HPDE6-E6E7 (cell line): ENCODE data around the gene DRC7.
"Not testable (repeated sequence)": the region's sequence is repeated elsewhere in the genome, so short reads cannot be mapped to it uniquely, and the experiment has no call there.

Source experiments
- DNase-seq: peaks from one replicate; pipeline ENCODE4 v3.0.0; 2011; ENCODE audit warnings: missing footprints; ENCODE audit errors: extremely low spot score

DRC7 gene

DNA sequence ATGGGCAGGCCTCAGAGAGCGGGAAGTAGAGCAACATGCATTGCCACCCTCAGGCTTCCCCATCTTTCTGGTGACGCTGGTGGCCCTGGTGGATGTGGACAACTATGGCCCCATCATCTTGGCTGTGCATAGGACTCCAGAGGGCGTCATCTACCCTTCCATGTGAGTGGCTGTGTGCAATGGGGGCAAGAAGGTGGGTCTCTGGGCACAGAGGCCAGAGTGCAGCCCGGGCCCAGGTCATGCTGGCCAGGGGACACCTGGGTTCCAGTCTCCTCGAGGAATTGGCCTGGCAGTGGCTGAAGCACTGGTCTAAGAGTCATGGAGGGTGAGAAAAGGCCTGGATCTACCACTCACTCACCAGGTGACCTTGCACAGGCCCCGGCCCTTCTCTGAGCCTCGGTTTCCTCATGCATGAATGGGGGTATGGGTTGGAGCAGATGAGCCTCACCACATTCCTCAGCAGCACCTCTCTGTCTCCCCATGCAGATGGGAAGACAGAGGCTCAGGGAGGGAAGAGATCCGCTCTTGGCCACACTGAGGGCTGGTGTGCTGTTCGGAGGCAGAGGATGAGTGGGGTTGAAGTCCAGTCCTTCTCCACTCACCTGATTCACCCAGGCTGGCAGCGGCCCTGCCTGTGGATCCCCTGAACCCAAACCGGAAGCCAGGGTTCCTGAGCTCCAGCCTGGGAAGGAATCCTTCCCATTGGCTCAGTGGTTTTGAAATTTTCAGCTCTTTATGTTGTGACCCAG is 33.7 kb upstream of the DRC7 start:
- no peak for DNase-seq

DNA sequence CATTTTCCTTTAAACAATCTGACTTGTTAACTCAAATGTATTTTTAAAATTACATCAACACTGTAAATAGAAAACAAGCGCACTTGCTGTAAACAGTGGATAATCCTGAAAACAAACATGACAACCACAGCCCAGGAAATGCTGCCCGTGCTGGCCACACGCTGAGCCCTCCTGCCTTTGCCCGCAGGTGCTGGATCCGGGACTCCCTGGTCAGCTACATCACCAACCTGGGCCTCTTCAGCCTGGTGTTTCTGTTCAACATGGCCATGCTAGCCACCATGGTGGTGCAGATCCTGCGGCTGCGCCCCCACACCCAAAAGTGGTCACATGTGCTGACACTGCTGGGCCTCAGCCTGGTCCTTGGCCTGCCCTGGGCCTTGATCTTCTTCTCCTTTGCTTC is 33.1 kb upstream of the DRC7 start:
- no peak for DNase-seq

- no peak for DNase-seq
Observed at GRCh38 chr16:57661936-57662906, 32.4 kb upstream of the DRC7 start.

DNA sequence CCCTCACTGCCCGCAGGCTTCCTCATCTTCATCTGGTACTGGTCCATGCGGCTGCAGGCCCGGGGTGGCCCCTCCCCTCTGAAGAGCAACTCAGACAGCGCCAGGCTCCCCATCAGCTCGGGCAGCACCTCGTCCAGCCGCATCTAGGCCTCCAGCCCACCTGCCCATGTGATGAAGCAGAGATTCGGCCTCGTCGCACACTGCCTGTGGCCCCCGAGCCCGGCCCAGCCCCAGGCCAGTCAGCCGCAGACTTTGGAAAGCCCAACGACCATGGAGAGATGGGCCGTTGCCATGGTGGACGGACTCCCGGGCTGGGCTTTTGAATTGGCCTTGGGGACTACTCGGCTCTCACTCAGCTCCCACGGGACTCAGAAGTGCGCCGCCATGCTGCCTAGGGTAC is 31.2 kb upstream of the DRC7 start:
- DNase-seq, result no peak

- DNase-seq, result no peak
Observed at GRCh38 chr16:57663917-57664661, 30.5 kb upstream of the DRC7 start.

DNA sequence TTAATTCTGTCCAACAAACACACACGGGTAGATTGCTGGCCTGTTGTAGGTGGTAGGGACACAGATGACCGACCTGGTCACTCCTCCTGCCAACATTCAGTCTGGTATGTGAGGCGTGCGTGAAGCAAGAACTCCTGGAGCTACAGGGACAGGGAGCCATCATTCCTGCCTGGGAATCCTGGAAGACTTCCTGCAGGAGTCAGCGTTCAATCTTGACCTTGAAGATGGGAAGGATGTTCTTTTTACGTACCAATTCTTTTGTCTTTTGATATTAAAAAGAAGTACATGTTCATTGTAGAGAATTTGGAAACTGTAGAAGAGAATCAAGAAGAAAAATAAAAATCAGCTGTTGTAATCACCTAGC is 30.0 kb upstream of the DRC7 start:
- DNase-seq, result no peak

DNA sequence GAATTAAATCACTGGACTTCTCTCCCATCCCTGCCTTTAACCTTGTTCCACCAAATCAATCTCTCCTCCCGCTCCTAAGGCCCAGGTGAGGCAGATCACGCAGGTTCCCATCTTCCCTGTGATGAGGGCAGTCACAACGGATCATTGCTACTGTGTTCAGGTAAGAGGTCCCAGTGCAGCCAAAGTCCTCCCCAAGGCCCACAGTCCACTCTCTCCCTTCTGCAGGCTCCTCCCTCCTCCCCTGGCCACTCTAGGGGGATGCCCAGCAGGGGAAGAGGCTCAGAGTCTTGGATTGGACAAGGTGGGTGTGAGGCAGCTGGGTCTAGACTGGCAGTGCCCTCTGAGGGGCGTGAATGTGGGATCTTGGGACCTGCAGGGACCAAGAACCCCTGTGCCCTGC is 29.1 kb upstream of the DRC7 start:
- no peak for DNase-seq

DNA sequence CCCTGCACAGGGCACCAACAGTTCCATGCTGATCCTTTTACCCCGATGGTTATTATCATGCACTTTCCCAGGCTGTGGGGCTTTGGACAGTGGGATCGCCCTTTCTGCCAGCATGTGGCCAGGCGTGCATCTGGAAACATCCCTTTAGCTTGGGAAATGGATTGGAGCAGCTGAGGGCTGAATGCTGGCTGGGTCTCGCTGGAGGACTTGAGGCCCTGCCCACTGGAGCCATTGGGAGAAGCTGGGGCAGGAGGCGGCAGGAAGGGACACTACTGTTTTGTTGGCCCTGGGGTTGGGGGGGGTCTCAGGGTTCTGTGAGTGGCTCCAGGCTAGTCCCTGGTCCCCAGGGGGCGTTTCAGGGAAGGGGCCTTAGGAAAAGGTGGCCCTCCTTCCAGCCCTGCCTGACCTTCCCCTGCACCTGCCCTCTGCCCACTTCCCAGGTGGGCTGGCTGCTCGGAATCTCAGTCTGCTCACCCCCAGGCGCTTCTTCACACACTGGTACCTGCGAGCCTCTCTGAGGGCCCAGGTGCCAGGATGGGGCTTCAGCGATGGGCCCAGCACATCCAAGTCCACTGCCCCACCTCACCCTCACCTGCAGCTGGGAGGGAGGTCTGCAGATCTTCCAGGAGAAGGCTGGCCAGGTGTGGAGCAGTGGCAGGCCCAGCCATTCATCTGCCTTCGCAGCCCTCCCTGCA is 28.1 kb upstream of the DRC7 start:
- DNase-seq, result no peak

DNA sequence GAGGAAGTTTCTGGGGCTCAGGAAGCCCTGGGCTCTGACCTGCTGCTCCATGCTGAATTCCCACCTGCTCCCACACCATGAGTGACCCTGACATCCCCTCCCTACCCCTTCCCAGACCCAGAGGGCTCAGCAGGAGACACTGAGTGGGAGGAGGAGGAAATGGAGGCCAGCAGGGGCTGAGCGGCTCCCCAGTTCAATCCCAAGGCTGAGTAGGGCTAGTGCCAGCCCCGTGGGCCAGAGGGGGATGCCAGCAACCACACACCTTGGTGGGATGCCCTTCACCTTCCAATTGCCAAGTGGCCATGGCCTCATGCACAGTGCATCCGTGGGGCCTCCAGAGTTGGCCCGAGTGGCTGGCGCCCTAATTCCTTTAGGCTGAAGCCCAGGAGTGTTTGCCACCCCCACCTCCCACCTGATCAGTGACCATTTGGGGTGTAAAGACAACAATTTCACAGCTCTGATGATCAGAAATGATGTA is 27.5 kb upstream of the DRC7 start:
- DNase-seq, result no peak

DNA sequence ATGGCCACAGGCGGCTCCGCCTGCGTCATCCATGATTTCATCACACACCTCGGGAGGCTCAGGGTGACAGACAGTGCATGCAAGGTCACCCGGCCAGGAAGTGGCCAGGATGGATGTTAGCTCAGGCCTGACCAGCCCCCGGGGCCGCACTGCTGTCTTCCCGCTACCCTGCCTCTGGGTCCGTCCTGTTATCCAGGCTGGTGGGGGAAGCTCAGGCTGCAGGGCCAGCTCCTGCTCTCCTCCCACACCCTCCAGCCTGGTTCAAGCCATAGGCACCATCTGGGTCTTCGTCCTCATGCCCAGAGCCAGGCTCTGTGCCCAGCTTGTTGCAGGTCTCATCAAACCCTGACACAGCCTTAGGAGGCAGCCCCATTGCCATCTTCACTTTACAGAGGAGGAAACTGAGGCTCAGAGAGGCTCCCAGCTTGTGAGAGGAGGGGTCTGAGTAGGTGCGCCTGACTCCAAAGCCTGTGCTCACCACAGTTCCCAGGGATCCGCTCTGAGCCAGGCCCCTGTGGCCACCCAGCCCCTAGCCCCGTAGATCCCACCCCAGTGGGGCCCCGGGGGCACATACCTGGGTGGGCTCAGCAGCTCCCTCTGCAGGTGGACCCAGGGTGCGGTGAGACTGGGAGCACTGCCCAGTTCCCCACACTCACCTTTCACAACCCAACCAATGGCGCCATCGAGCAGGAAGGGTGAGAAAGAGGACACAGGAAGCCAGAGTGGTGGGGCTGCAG is 26.9 kb upstream of the DRC7 start:
- no peak for DNase-seq

DNA sequence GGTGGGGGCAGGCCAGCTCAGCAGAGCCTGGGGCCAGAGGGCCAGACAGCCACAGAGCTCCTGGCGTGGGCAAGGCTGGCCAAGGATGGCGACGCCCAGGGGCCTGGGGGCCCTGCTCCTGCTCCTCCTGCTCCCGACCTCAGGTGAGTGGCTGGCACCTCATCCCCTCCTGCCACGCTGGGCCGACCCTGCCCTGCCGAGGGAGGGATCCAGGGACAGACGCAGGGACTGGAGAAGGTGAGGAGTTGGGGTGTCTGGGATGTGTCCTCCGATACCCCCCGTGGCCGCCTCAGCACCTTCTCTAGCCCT is 26.4 kb upstream of the DRC7 start, which contains the start of gene ADGRG3:
Gene ADGRG3, plus strand, starts transcription at position 44 of the 309 bp plus-strand sequence. Its CDS starts 42 bp downstream, at position 86.
- no peak for DNase-seq

- DNase-seq, result no peak
Observed at GRCh38 chr16:57668630-57669475, 25.8 kb upstream of the DRC7 start.

DNA sequence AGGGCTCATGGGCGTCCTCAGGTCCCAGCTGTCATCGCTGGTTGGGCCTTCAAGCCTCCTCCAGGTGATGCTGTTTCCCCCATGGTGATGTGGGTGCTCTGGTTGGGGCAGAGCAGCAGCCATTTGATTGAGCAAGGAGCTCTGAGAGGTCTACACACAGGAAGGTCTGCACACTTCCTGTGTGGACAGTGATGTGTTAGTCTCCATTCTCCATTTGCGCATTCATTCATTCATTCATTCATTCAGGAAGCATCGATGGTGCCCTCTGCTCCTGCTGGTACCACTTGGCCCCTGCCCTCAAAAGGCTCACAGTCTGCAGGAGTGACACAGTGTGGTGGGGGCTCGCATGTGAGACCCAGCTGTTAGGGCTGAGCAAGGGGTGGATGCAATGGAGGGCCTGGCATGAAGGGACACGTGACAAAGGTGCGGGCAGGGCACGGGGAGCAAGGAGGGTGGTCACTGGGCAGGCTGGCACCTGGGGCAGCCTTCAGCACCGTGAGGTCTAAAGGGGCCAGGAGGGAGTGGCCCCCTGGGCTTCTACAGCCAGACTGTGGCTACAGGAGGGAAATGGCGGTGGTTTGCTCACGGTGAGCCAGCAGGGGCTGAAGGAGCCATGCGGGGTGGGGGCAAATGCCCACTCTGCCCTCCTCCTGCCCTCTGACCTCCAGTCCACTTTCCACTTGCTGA is 25.0 kb upstream of the DRC7 start:
- no peak for DNase-seq

- DNase-seq, result no peak
Observed at GRCh38 chr16:57670196-57670595, 24.4 kb upstream of the DRC7 start.

DNA sequence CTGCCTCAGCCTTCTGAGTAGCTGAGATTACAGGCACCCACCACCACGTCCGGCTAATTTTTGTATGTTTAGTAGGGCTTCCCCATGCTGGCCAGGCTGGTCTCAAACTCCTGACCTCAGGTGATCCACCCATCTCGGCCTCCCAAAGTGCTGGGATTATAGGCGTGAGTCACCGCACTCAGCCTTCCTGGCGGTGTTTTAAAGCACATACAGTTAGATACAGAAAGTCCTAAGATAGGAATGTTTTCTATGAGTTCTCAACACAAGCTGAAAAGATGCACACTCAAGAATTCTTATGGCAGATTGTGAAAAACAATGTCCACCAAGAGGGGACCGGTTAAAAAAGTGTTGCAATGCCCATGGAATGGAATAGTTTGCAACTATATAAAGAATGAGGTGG is 23.2 kb upstream of the DRC7 start:
- DNase-seq, result not testable (repeated sequence)

DNA sequence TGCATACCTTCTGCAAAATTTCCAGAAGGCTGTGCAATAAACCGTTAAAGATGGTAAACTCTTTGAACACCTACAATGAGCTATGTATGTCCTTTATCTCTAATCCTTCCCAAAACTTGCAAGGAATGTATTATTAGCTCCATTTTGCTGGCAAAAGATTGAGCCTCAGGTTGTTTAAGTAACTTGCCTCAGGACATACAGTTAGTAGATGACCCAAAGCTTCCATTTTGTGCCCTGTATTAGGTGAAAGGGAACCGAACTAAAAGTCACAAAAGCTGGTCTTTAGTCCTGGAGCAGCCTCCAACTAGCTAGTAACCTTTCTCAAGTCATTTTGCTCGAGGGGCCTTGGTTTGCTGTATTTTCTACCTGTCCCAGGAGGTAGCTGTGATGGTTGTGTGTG is 22.2 kb upstream of the DRC7 start:
- DNase-seq, result no peak

GRCh38 chr16:57672824-57673223 is 21.8 kb upstream of the DRC7 start:
- no peak for DNase-seq

GRCh38 chr16:57675741-57676551 is 18.7 kb upstream of the DRC7 start:
- no peak for DNase-seq
